GM19193 (cell line): Measurements from ENCODE around the gene NAV2.

Source experiments
- POLR2A ChIP-seq: IDR thresholded peaks from 4 replicates; pipeline ENCODE4 v1.6.1; 2011; ENCODE audit not compliant: insufficient read depth, insufficient read length; ENCODE audit errors: extremely low read depth

The NAV2 gene

GRCh38 chr11:19768815-19769214 is 56.2 kb downstream of the NAV2 start:
- no peak for TF ChIP-seq POLR2A

GRCh38 chr11:19769820-19770219 is 57.2 kb downstream of the NAV2 start:
- no peak for TF ChIP-seq POLR2A

GRCh38 chr11:19770277-19770676 is 57.6 kb downstream of the NAV2 start:
- TF ChIP-seq POLR2A: no peak

GRCh38 chr11:19771463-19771862 is 58.8 kb downstream of the NAV2 start:
- no peak for TF ChIP-seq POLR2A

- no peak for TF ChIP-seq POLR2A
These were observed 59.8 kb downstream of the NAV2 start for GRCh38 chr11:19772480-19772879.

GRCh38 chr11:19774329-19774728 is 61.7 kb downstream of the NAV2 start:
- no peak for TF ChIP-seq POLR2A

- TF ChIP-seq POLR2A: no peak
These were observed 62.4 kb downstream of the NAV2 start for GRCh38 chr11:19774817-19775580.

GRCh38 chr11:19775622-19776021 is 63.0 kb downstream of the NAV2 start:
- no peak for TF ChIP-seq POLR2A

GRCh38 chr11:19777039-19777376 is 64.4 kb downstream of the NAV2 start:
- TF ChIP-seq POLR2A: no peak

GRCh38 chr11:19777377-19778102 is 64.9 kb downstream of the NAV2 start:
- no peak for TF ChIP-seq POLR2A

GRCh38 chr11:19779740-19780139 is 67.1 kb downstream of the NAV2 start:
- no peak for TF ChIP-seq POLR2A

GRCh38 chr11:19781351-19781750 is 68.7 kb downstream of the NAV2 start:
- TF ChIP-seq POLR2A: no peak

- no peak for TF ChIP-seq POLR2A
These were observed 72.6 kb downstream of the NAV2 start for GRCh38 chr11:19785265-19785664.

- no peak for TF ChIP-seq POLR2A
These were observed 74.0 kb downstream of the NAV2 start for GRCh38 chr11:19786644-19787043.

- TF ChIP-seq POLR2A: no peak
These were observed 75.8 kb downstream of the NAV2 start for GRCh38 chr11:19788435-19788834.

- no peak for TF ChIP-seq POLR2A
These were observed 76.6 kb downstream of the NAV2 start for GRCh38 chr11:19789245-19789644.
